M059J (cell line): Measurements from ENCODE around the gene IKZF5. TPM values are rescaled to one million over a fixed set of nuclear protein-coding genes. Genes with fewer than 3 reads are reported as not detected.
A peak's percentile ranks its signal among the peaks of the same experiment; 100 is the strongest.

ENCODE experiments used
- DNase-seq: peaks from one replicate; pipeline ENCODE4 v3.0.0-alpha.2; 2012; ENCODE audit warnings: low read depth
- total RNA-seq: library from RNA; depleted of rRNA; stranded (reverse); fragments of >200 nt; shearing (Covaris generic); gene quantifications from 2 replicates; pipeline ENCODE4 v1.2.3, GENCODE V29; 2014; rRNA removed

Gene IKZF5, protein sequence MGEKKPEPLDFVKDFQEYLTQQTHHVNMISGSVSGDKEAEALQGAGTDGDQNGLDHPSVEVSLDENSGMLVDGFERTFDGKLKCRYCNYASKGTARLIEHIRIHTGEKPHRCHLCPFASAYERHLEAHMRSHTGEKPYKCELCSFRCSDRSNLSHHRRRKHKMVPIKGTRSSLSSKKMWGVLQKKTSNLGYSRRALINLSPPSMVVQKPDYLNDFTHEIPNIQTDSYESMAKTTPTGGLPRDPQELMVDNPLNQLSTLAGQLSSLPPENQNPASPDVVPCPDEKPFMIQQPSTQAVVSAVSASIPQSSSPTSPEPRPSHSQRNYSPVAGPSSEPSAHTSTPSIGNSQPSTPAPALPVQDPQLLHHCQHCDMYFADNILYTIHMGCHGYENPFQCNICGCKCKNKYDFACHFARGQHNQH
- total RNA-seq = 1.7 and 3.6 TPM in 2 replicates

DNA sequence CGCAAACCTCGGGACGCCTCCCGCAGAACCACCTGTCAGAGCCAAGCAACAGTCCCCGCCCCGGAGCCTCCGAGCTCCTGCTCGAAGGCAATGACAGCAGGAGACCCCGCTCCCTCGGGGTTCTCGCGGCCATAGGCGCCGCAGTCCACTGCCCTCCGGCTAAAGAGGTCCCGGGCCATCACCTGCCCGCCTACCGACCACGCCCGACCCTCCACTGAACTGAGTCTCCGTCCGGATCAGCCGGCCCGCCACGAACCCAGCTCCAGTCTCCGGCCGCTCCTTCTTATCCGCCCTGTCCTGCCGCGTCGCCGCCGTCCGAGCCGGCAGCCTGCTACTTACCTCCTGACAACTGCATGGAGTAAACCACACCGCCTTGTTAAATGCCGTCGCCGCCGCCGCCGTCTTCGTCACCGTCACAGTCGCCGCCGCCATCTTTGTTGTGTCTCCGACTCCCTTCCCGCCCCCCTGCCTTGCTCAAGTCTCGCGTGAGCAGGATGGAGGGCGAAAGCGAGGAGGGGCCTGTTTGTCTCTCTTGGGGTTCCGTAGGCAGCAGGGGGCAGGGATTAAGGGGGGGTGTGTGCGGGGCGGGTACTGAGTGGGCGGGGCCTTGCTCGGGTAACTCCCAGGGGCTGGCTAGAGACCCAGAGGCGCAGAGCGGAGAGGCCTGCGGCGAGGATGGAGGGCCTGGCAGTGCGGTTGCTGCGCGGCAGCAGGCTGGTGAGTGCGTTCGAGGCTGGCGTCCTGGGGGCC lies at the start of gene IKZF5, which contains the start of gene ACADSB:
Gene IKZF5, minus strand, starts transcription at position 441 of the 750 bp plus-strand sequence. CDS start 10,170 bp downstream, outside the sequence.
Gene ACADSB, plus strand, starts transcription at position 652 of the 750 bp plus-strand sequence. Its CDS starts 24 bp downstream, at position 676.
- peak; percentile 95 for DNase-seq

DNA sequence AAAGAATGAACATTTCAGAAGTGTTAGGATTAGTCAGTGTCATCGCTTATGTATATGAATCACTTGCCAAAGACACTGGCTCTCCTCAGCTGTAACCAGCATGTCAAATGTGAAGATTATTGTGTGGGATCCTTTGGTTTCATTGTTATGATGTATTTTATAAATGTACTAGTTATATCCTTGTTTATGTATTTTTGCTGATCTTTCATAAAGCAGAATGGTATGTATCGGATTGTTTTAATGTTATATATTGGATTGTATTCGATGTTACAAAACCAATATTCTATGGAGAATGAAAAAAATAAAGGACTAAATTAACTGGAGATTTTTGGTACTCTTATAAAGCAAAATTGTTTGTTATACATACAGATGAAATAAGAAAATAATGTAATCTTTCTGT lies 49.4 kb upstream of the IKZF5 start:
- DNase-seq = no peak

DNA sequence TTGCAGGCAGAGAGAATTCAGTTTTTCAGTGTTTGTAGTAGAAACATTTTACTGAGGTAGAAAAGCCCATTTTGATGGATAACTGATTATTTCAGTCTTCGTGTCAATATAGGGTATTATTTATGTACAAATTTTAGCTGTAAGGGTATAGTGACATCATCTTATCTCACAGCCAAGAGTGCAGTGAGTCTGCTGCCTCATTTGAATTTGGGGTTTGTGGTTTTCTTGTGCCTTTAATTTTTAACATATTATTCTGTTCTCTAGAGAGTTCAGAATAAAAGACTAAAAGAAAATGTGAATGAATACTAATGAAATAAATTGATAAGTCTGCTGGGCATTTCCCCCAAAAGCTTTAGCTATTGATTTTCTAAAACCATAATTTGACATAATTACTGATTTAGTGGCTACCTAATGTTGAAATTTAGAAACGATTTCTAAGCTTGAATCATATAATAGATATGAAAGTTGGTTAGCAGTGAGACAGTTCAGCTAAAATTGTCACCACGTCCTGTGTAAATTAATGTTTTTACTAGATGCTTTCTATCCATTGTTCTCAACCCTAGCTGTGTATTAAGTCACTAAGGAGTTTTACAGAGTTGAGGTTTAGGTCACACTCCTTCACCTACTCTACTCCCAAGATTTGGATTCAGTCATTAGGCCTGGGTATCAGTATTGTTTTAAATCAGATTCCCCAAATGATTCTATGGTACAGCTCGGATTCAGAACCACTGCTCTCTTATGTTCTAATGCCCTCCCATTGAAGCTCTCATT lies 37.6 kb upstream of the IKZF5 start:
- no peak for DNase-seq

DNA sequence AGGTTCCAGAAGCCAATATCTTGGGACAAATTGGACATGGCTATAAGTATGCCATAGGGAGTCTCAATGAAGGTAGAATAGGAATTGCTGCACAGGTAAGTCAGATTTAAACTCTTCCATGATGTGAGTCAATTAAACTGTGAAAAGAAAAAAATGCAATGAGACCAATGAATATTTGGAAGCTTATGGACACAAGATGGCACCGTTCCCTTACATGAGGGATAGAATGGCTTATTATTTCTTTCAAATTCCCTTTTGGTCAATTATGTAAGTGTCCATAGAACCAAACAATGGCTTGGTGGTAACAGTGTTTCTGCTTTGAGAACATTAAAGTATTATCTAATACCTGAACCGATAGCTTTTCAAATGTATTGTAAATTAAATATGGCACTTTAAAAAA lies 35.8 kb upstream of the IKZF5 start:
- peak; percentile 40 for DNase-seq

DNA sequence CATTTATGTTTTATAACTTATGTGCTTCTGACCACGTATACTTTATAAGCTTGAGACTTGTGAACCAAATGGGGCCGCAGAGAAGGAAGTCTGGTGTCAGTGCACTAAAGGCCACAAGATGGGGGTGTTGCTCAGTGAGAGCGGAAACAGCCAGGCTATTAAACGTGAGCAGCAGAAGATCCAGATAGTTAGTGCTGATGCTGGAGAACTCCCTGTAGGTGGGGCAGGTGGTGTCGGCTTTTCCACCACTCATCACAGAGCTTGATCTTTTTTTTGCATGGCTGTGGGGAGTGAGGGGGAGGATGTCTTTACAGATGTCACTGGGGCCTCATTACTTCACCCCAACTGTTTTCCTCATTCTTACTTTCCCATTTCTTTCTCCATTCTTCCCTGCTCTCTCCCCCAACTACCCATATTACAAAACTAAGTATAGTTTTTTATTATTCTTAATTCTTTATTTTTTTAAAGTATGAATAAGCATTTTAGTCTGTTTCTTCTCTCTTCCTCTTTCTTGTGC lies 34.9 kb upstream of the IKZF5 start:
- DNase-seq = peak; percentile 70

DNA sequence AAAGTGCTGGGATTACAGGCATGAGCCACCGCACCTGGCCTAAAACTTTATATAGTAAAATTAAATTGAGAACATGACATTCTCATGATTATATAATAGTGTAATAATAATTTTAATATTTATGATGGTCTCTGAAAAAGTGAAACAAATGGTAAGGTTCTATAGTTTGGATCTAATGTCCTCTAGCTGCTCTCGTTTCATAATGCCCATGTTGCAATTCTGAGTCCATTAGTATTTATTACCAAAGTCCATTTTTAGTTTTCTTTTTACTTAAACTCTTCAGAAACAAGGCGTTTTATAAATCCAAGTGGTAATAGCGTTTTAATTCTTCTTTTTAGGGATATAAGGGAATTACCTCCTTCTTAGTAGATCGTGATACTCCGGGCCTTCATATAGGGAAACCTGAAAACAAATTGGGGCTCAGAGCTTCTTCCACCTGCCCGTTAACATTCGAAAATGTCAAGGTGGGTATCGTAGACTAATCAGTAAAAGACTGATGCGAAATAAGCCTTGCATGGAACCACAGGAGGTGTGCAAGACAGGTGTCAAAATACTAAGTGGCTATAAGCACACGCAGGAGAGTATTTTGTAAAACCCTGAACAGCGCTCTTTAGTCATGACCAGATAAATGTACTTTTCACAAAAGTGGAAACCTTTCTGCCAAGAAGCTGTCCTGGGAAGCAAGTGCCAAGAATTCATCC lies 34.3 kb upstream of the IKZF5 start:
- DNase-seq = no peak

DNA sequence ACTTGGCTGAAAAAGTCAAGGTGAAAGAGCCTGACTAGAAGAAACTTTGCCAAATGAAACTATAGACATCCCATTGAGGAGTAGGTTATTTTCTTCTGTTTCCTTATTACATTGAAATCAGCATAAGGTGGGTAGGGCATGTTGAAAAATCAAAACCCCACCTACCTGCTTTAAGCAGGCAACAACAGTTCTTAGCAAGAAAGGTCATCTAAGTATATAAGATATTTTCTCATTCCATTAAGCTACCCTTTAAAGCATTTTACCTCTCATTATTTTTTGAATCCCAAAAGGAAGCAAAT lies 31.0 kb upstream of the IKZF5 start:
- no peak for DNase-seq

DNA sequence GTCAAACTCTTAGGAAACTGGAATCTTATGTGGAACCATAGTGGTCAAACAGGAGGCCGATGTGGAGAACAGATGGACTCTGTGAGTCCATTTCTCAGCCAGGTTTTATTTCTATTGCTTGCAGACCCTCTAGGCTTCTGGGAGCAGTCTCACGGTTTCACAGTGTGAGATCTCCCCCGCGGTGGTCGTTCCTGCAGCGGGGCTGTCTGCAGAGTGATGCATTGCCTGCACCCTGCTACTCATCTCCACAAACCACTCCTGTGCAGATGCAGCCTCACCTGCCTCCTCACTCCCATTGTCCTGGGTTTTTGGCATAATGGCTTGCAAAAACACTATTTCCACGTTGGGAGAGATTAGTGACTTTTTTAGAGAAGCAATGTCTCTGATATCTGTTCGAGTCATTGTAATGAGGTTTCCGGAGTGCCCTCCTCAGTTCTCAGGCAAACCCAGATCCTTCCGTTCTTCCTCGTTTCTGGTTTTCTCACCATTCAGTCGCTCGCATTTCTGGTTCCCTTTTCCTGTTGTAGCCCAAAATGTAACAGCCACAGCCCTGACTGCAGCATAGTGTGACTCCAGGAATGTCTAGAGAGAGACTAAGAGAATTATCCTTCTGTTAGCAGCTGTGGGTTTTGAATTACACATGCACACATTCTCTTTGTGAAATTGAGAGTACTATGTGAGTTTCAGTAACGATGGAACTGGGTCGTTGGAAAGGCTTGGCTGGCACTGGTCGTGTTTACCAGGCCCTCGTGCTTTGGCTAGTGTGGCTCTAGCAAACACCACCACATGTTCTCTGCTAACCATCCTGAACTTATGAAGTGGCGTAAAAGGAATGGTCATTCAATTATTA lies 30.4 kb upstream of the IKZF5 start:
- DNase-seq = no peak

DNA sequence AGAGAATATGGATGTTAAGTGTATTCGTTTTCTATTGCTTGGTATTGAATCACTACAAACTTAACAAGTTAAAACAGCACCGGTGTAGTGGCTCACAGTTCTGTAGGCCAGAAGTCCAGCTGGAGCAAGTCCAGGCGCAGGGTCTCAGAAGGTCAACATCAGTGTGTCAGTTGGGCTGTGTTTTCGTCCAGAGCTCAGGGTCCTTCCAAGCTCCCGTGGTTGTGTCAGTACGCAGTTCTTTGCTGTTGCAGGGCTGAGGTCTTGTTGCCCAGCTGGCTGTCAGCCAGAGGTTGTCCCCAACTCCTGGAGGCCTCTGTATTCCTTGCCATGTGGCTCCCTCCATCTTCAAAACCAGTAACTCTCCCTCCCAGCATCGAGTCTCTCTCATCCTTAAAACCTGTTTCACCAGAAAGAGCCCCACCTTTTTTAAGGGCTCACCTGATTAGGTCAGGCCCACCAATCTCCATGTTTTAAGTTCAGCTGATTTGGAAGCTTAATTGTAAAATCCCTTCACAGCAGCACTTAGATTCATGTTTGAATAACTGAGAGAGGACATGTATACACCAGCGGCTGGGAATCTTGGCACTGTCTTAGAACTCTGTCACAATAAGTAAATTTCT lies 27.0 kb upstream of the IKZF5 start:
- DNase-seq = no peak

DNA sequence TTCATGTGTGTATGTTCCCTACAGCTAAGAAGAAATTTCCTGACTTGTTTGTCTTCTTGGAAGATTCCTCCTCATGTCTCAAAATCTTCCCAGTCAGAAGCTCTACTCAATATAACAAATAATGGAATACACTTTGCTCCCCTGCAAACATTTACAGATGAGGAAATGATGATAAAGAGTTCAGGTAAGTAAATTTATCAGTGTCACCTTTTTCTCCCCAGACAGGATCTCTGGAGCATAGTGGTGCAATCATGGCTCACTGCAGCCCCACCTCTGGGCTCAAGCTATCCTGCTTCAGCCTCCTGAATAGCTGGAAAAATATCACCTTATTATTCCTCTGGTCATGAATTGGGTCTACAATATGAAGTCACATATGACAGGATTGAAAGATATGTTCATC lies 25.7 kb upstream of the IKZF5 start:
- DNase-seq = no peak

DNA sequence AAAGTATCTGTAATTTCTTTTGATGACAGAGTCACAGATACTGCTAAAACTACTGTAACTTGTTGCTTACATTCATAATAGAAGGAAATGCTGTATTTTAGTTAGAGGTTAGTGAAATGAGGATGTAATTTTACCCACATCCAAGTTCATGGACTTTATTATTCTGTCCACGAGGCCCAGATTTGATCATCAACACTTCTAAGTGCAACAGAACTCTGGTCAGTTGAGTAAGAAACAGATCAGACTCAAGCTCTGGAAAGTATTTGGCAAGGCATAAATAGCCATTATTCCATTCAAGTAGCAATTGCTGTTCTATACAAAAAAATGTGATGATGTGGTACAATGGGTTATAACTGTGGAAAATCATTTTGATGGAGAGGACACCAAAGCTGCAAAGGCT lies 22.5 kb upstream of the IKZF5 start:
- DNase-seq = no peak

DNA sequence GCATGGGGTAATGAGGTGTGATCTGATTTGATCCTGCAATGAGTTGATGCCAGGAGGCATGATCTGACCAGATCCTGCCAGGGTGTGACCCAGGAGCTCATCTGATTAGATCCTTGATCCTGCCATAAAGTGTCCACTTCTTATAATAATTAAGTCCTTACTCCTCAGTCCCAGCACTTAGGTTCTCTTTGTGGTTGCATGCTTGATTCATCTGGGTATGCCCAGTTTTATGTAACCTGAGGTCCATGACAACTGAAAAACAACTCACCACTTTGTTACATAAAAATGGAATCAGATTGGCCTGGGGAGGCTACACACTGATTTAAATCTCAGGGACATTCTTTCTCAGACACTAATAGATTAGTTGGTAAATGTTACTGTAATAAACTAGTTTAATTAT lies 19.3 kb upstream of the IKZF5 start:
- peak; percentile 53 for DNase-seq

DNA sequence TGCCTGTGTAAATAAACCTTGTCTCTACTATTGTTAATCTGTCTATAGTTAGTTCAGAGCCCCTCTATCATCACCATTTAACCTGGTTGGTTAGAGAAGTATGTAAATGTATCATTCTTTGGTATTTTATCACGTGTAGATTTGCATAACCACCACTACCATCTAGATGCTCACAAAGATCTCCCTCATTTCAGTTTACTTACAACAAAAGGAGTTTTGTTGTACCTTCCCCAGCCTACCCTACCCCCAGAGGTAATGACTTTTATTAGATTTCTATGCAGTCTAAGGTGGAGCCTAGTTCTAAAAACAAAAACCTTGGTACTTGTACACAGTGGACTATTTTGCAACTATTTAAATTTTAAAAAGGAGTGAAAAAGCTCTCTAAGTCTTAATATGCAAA lies 17.7 kb upstream of the IKZF5 start:
- no peak for DNase-seq

DNA sequence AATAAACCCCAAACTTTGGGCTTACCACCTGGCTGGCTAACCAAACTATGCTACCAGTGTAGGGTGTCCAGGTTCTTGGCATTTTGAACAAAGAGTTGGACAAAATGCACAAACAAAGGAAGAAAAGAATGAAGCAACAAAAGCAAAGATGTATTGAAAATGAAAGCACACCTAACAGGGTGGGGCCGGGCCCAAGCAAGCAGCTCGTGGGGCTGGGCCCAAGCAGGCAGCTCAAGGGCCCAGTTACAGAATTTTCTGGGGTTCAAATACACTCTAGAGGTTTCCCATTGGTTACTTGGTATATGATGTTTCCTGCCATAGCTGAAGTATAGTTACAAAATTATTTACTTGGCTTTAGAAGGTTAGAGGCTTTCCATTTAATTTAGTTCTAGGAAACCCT lies 15.9 kb upstream of the IKZF5 start:
- DNase-seq = no peak

DNA sequence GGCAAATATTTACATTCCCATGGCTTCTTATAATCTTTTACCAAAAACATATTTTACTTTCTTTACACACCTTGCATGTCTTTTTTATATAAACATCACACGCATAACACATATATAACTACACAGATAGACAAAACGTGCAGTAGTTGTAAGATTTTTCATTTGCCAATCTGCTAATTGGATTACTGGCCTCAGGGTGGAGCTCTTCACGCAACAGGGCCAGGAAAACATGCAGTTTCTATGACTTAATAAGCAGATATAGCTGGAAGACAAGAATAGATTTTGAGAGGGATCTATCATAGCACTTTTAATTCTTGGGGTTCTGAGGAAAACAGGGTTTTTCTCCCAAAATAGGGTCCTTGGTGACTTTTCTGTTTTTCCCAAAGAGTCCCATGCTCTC lies 12.9 kb upstream of the IKZF5 start:
- no peak for DNase-seq

DNA sequence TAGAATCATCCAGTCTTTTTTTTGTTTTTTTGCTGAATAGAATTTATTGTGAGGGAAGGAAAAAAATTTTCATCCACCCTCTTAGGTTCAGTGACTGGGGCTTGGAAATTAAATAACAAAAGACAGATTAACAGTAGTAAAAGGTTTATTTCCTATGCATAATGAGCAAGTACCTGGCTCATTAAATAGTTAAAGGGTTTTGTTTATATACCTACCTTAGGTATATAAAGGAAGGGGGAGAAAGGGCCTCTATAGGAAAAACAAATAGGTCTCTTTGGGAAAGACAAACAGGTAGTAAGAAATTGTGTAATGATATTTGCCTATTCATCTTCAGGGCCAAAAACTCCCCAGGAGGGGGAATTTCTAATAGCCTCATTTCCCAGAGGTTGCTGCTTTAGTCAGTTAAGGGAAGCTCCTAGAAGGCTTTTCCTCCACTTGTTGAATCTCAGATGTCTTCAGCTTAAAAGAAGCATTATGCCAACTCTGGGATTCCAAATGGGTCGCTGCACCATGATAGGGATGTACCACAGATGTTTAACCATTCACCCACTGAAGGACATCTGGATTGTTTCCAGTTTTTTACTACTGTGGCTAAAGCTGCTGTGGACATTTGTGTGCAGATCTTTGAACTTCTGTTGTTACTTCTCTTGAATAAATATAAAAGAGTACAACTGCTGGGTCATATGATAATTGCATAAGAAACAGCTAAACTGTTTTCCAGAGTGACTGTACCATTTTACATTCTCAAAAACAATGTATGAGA lies 11.5 kb upstream of the IKZF5 start:
- DNase-seq = no peak

DNA sequence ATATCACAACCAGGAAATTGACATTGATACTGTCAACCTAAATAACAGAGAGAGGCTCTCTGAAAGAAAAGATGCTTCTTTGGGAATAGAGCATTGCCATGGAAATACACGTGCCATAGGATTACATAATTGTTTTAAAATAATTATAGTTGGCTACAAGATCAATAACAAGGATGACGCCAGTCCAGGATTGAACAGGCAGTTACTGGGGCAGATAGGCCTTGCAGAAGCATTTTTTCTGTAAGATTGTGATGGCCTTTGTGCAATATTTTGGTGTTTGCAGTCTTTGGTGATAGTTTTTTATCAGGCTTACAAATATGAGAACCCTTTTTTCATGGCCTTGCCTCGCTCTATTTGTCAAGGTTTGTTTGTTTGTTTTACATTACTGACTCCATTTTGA lies 10.7 kb upstream of the IKZF5 start:
- no peak for DNase-seq

DNA sequence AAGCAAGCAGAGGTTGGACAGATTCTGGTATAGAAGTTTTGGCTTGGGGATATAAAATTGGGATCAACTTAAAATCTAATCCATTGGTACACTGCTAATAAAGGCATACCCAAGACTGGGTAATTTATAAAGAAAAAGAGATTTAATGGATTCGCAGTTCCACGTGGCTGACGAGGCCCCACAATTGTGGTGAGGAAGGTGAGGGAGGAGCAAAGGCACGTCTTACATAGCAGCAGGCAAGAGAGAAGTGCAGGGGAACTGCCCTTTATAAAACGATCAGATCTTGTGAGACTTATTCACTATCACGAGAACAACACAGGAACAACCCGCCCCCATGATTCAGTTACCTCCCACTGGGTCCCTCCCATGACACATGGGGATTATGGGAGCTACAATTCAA lies 9.9 kb upstream of the IKZF5 start:
- DNase-seq = no peak

DNA sequence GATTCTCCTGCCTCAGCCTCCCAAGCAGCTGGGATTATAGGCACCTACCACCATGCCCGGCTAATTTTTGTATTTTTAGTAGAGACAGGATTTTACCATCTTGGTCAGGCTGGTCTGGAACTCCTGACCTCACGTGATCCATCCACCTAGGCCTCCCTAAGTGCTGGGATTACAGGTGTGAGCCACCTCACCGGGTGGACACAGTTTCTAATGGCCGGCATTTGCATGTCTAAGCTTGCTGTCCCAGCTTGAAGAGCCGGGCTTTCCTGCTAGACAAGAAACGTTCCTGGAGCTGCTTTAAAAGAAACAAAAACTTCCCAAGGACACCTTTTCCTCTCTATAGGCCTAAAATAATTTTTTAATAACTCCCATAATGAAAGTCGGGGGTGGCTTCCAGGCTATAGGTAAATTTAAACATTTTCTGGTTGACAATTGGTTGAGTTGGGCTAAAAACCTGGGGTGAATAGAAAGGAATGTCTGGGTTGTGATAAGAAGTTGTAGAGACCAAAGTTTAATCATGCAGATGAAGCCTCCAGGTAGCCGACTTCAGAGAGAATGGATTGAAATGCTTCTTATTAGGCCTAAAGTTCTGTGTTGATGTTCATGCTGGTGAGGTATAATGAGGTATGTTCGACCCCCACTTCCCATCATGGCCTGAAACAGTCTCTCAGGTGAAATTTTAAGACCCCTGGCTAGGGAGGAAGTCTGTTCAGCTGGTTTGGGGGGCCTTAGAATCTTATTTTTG lies 9.0 kb upstream of the IKZF5 start:
- no peak for DNase-seq
